K562 (cell line): ENCODE data around the gene ZNF335. TPM values are rescaled to one million over a fixed set of nuclear protein-coding genes. Genes with fewer than 3 reads are reported as not detected.

Source experiments
- ATAC-seq: fragments of 200-7000 bp; cut with Tn5 transposase; 3 replicates; pipeline ENCODE4 v1.9.1; 2020; ENCODE audit warnings: moderate library complexity
- BruUV-seq: library from RNA; stranded (reverse); fragments of 400-500 nt; replicated peaks from 2 replicates; lab custom pipeline; 2021; lab: Mats Ljungman, UMichigan
- CTCF ChIA-PET: fragments of 300-600 bp; formaldehyde crosslinking; extraction: SDS; loops from one replicate; lab custom pipeline; 2021; ENCODE audit warnings: low intra/inter-chr PET ratio; lab: Yijun Ruan, JAX
- POLR2A ChIA-PET: fragments of 300-600, 350-650 bp; sonication (Branson Sonifier 250); formaldehyde crosslinking; extraction: SDS; loops from one replicate; lab custom pipeline; 2021; ENCODE audit warnings: antibody characterized with exemption, inconsistent platforms; lab: Yijun Ruan, JAX
- DNase-seq, 4 experiments: peaks; one replicate each; pipeline versions ENCODE4 v3.0.0 to v3.0.0-alpha.2; 2011 to 2018; ENCODE audit warnings: low spot score in 3 of 4, mixed read lengths in 3 of 4; ENCODE audit errors: extremely low read depth in 1 of 4
- FAIRE-seq: peaks from 2 replicates; lab custom pipeline; 2011; peaks lifted over from hg19 to GRCh38; lab: Jason Lieb, UNC
- H2AFZ ChIP-seq: 2 replicates; pipeline ENCODE4 v1.6.0; 2011; ENCODE audit warnings: low read depth, low read length, control low read depth, inconsistent platforms
- H3K27ac ChIP-seq: fragments of 200-600 bp; 3 replicates; pipeline ENCODE4 v1.8.0; 2011; ENCODE audit warnings: low read depth, mild to moderate bottlenecking, control low read depth, inconsistent platforms, low read length, moderate library complexity, mixed read lengths; ENCODE audit errors: extremely low read depth
- H3K27me3 ChIP-seq, 2 experiments: fragments of 300-600 bp in 1 of 2; 2 replicates in 1 of 2; 3 replicates in 1 of 2; pipeline versions ENCODE4 v1.6.0 to v1.8.0; 2011; ENCODE audit warnings: inconsistent platforms in 2 of 2, low read length in 2 of 2, mild to moderate bottlenecking in 1 of 2, mixed read lengths in 1 of 2, moderate library complexity in 1 of 2; ENCODE audit not compliant: control insufficient read depth in 2 of 2, insufficient read depth in 2 of 2
- H3K36me3 ChIP-seq: fragments of 300-600 bp; 3 replicates; pipeline ENCODE4 v1.8.0; 2011; ENCODE audit warnings: mild to moderate bottlenecking, low read length, inconsistent platforms; ENCODE audit not compliant: control insufficient read depth, insufficient read depth
- H3K4me1 ChIP-seq, 2 experiments: fragments of 200-600 bp in 1 of 2; replicated peaks in 1 of 2; 2 replicates in 1 of 2; 3 replicates in 1 of 2; pipeline versions ENCODE4 v1.5.1 to v1.8.0; 2011; ENCODE audit warnings: inconsistent platforms in 2 of 2, low read length in 2 of 2, mild to moderate bottlenecking in 1 of 2, mixed read lengths in 1 of 2, moderate library complexity in 1 of 2; ENCODE audit not compliant: control insufficient read depth in 2 of 2, insufficient read depth in 2 of 2
- H3K4me2 ChIP-seq: 2 replicates; pipeline ENCODE4 v1.6.1; 2011; ENCODE audit warnings: low read length, control low read depth, inconsistent platforms, mixed read lengths; ENCODE audit not compliant: insufficient read depth
- H3K4me3 ChIP-seq: fragments of 200-600 bp; sonication (generic), shearing (Covaris generic); 2 replicates; pipeline ENCODE4 v1.5.1; 2016; ENCODE audit warnings: control low read depth, inconsistent platforms
- H3K79me2 ChIP-seq: fragments of 200-600 bp; 3 replicates; pipeline ENCODE4 v1.8.0; 2011; ENCODE audit warnings: low read length, inconsistent platforms; ENCODE audit not compliant: control insufficient read depth, insufficient read depth
- H3K9ac ChIP-seq, 2 experiments: 2 replicates each; pipeline versions ENCODE4 v1.6.0 to v1.6.1; 2011; ENCODE audit warnings: low read depth in 2 of 2, low read length in 2 of 2, control low read depth in 1 of 2, inconsistent platforms in 1 of 2, mild to moderate bottlenecking in 1 of 2, mixed read lengths in 1 of 2; ENCODE audit not compliant: insufficient read depth in 1 of 2
- H3K9me1 ChIP-seq: one replicate; pipeline ENCODE4 v1.6.0; 2011; ENCODE audit warnings: inconsistent platforms, mild to moderate bottlenecking, low read length, moderate library complexity; ENCODE audit not compliant: control insufficient read depth, insufficient read depth
- H3K9me3 ChIP-seq: replicated peaks from 2 replicates; pipeline ENCODE4 v1.5.1; 2011; ENCODE audit warnings: low read depth, low read length, inconsistent platforms; ENCODE audit not compliant: control insufficient read depth, insufficient read depth
- H4K20me1 ChIP-seq: replicated peaks from 2 replicates; pipeline ENCODE4 v1.6.1; 2011; ENCODE audit warnings: low read length, inconsistent platforms, mixed read lengths; ENCODE audit not compliant: control insufficient read depth, insufficient read depth
- MTA2 ChIP-seq: fragments of 450-650 bp; IDR thresholded peaks from 2 replicates; pipeline ENCODE4 v1.6.1; 2016; ENCODE audit warnings: low read depth
- PCBP1 ChIP-seq: fragments of 200-400 bp; formaldehyde crosslinking; IDR thresholded peaks from 2 replicates; pipeline ENCODE4 v1.6.1; 2018; ENCODE audit warnings: mild to moderate bottlenecking, low read depth, low read length; ENCODE audit not compliant: poor library complexity, severe bottlenecking
- RBM25 ChIP-seq: fragments of 200-400 bp; formaldehyde crosslinking; IDR thresholded peaks from 2 replicates; pipeline ENCODE4 v1.6.1; 2018; ENCODE audit warnings: low read length, low read depth, moderate library complexity; ENCODE audit not compliant: severe bottlenecking
- RBM34 ChIP-seq: fragments of 200-400 bp; formaldehyde crosslinking; IDR thresholded peaks from 2 replicates; pipeline ENCODE4 v1.6.1; 2018; ENCODE audit warnings: low read length, borderline replicate concordance; ENCODE audit not compliant: insufficient read depth
- ZNF121 ChIP-seq: sonication (generic); formaldehyde crosslinking; conservative IDR thresholded peaks from 2 replicates; pipeline ENCODE4 v1.8.0; 2022; ENCODE audit warnings: missing genetic modification reagents
- WGBS: fragments of 100-300 bp; shearing (Covaris generic); methylation state at CpG from one replicate; pipeline ENCODE4 v1.1.6; 2016; ENCODE audit warnings: low coverage, mixed read lengths; ENCODE audit not compliant: insufficient coverage; ENCODE audit errors: missing lambda C conversion rate; 5-methylcytosine and 5-hydroxymethylcytosine counted together
- in situ Hi-C: fragments of 300-500 bp; cut with MboI; formaldehyde crosslinking; loops from 4 replicates; pipeline ENCODE4 v1.15.0; 2018; ENCODE audit warnings: inconsistent platforms, mixed read lengths
- intact Hi-C: fragments of 100-400 bp; cut with micrococcal nuclease; formaldehyde crosslinking; loops from 2 replicates; pipeline ENCODE4 v1.14.2; 2022
- polyA plus RNA-seq, 8 experiments: library from polyadenylated mRNA; depleted of rRNA in 4 of 8; stranded (reverse) in 5 of 8; unstranded in 3 of 8; fragments of >200 nt; fragmentation: Nextera tagmentation in 2 of 8; fragmentation: Illumina TruSeq in 1 of 8; extraction: Ambion mirVana in 2 of 8; extraction: Trizol in 1 of 8; gene quantifications; 2 replicates each; pipeline versions ENCODE4 v1.2.1 to v1.2.3, GENCODE V29; 2011 to 2014; ENCODE audit warnings: inconsistent platforms in 1 of 8, missing spikeins in 1 of 8
- total RNA-seq, 7 experiments: library from RNA; depleted of rRNA in 6 of 7; stranded (reverse); fragments of >200 nt in 6 of 7; fragmentation: Illumina TruSeq in 2 of 7; extraction: Trizol in 2 of 7; gene quantifications; 2 replicates each; pipeline versions ENCODE4 v1.2.1 to v1.2.3, GENCODE V29; 2011 to 2021; ENCODE audit warnings: low replicate concordance in 1 of 7
- TF ChIP-seq, protein P1 (sequence below): sonication (generic); formaldehyde crosslinking; IDR thresholded peaks from 2 replicates; pipeline ENCODE4 v1.4.0; 2020; ENCODE audit warnings: mild to moderate bottlenecking, missing genetic modification reagents

Gene ZNF335
- total and polyA plus RNA-seq, 9 of the 15 experiments (the other 6 are each of a cell fraction or from before 2014, with no cell fraction given) = 0.39 to 16.0 (median 7.6) TPM

DNA sequence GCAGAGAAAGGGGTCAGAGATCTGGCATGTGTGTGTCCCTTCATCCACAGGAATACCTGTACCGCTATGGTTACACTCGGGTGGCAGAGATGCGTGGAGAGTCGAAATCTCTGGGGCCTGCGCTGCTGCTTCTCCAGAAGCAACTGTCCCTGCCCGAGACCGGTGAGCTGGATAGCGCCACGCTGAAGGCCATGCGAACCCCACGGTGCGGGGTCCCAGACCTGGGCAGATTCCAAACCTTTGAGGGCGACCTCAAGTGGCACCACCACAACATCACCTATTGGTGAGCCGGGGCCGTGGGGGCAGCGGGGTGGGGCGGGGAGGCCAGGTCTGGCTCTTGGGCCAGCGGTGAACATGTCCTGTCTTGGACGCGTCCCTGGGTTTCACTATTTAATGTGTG is 37.8 kb upstream of the ZNF335 start (continued):
- TF ChIP-seq PCBP1 = no peak
- no peak for TF ChIP-seq MTA2

DNA sequence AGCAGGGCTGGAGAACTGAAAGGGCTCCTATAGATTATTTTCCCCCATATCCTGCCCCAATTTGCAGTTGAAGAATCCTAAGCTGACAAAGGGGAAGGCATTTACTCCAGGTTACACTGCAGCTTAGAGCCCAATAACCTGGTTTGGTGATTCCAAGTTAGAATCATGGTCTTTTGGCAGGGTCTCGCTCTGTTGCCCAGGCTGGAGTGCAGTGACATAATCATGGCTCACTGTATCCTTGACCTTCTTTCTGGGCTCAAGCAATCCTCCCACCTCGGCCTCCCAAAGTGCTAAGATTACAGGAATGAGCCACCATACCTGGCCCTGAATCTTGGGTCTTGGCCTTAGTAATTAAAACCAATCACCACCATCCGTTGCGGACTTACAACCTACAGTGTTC is 35.7 kb upstream of the ZNF335 start:
- no peak overlapping the region for H3K9ac ChIP-seq
- DNase-seq (no peak), ATAC-seq (no peak), FAIRE-seq (no peak)
- no peak overlapping the region for H3K4me3 ChIP-seq
- H3K9me1 ChIP-seq = no peaks in the 10 kb centered on the region
- no peaks in the 10 kb centered on the region for H3K36me3 ChIP-seq
- ChIA-PET CTCF (no interaction called here), POLR2A (interaction anchor here (1.2 kb wide), 1 partner anchor 81 kb away, joined by 4 read pairs; no protein-coding TSS in a partner anchor)
- no peak overlapping the region for H3K27ac ChIP-seq
- no peaks in the 10 kb centered on the region for H3K79me2 ChIP-seq
- intact Hi-C loops = no loop called here
- peaks cover 2% of the 10 kb centered on the region; the same call in 1 of the 2 replicates for H4K20me1 ChIP-seq
- no peak overlapping the region for H2AFZ ChIP-seq
- peaks cover 0 to 27% of the 10 kb centered on the region in 2 experiments; a peak in 3 of 5 replicates for H3K4me1 ChIP-seq
- in situ Hi-C loops = no loop called here
- no peaks in the 10 kb centered on the region for H3K9me3 ChIP-seq
- no TSS peak for BruUV-seq
- H3K4me2 ChIP-seq = no peak overlapping the region
- TF ChIP-seq, protein P1, sequence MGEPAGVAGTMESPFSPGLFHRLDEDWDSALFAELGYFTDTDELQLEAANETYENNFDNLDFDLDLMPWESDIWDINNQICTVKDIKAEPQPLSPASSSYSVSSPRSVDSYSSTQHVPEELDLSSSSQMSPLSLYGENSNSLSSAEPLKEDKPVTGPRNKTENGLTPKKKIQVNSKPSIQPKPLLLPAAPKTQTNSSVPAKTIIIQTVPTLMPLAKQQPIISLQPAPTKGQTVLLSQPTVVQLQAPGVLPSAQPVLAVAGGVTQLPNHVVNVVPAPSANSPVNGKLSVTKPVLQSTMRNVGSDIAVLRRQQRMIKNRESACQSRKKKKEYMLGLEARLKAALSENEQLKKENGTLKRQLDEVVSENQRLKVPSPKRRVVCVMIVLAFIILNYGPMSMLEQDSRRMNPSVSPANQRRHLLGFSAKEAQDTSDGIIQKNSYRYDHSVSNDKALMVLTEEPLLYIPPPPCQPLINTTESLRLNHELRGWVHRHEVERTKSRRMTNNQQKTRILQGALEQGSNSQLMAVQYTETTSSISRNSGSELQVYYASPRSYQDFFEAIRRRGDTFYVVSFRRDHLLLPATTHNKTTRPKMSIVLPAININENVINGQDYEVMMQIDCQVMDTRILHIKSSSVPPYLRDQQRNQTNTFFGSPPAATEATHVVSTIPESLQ (CRISPR knock-in tag) = no peak
- TF ChIP-seq RBM25 (peak; percentile 9), ZNF121 (CRISPR knock-in tag) (peak; percentile 66), RBM34 (no peak)
- 5% methylated on average over 4 of the region's 4 CpGs for WGBS
- H3K27me3 ChIP-seq = peaks cover 25 to 62% of the 10 kb centered on the region in 2 experiments
